NCI-H2196 (cell line): Measurements from ENCODE around the gene LDB2.

Experiments
- DNase-seq: peaks from one replicate; lab custom pipeline; 2025; ENCODE audit not compliant: unreplicated experiment; lab: John Stamatoyannopoulos, UW

LDB2 gene

DNA sequence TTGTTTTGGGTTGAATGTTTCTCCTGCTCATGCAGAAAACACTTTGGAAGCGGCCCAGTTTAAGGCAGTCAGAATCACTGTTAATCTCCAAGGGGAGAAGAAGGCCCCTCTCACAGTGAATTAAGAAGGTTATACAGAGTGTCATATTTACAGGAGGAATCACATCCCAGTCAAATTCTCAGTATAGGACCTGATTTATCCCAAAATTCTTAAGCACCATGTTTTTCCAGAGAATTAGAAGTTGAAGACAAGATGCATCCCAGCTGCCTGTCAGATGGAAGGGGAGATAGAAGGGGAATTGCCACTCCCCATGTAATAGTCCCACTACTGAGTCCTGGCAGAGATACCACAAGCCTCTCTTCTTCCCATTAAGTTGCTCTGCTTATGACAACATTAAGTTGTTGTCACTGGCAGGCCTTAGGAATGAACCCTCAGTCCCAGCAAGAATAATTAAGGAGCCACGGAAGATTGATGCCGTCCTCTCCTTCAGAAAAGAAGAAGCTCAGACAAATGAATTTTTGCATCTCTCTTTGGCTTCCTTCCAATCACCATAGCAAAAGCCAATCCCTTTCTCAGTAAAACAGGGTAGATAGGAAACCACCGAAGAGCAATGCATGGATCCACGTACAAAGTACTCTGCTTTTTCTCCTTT, 138.4 kb downstream of the LDB2 start:
- no peak for DNase-seq

DNA sequence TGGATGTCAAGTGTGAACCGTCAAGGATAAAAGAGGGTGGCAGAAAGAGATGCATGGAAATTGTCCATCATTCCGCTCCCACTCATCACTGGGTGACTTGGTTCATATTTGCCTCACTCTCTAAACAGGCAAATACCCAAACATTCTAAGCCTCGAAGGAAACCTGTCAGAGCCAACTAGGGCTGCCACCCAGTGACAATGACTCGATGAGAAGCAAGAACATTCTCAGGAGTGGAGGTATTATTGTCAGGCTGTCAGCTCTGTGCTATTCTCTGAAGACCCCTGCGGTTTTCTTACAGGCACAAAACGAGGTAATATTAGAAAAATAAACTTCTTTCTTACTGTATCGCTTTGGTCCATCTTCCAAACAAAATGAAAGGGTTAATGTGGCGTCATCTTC, 139.6 kb downstream of the LDB2 start:
- no peak for DNase-seq

DNA sequence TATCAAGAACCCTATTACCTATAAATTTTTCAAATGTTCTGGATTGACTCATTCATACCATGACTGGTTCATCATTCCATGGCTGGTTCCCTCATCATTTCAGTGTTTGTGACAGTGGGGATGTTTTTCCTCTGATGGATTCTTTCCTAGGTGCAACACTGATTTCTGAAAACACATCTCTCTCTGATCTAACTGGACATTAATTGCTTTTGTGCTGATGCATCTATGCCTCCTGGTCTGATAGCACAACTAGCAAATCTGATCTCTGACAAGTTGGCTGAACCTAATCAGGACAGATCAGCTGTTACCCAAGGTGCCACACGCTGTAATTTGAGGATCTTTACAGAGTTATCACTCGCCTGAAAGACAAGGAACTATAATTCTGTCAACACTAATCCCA, 140.2 kb downstream of the LDB2 start:
- DNase-seq, result no peak

DNA sequence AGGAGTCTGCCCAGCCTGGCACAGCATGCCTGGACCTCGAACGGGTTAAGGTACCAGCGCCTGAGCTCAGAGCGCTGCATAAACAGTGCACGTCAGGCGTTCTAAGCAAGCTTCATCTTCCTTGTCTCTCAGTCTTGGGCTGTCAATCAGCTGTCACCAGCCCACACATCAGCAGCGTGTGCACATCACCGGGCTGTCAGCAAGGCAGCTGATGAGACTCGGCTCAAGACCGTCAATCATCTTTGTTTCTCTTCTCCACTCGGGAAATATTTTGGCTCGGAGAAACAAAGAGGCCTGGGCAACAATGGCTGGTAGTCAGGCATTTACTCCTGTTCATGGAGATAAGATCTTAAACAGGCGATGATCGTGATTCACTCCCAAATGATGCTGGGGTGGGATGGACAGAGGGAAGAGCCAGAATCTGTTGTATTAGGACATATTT, 141.3 kb downstream of the LDB2 start:
- no peak for DNase-seq

GRCh38 chr4:16754104-16754503, 144.3 kb downstream of the LDB2 start:
- DNase-seq, result no peak

DNA sequence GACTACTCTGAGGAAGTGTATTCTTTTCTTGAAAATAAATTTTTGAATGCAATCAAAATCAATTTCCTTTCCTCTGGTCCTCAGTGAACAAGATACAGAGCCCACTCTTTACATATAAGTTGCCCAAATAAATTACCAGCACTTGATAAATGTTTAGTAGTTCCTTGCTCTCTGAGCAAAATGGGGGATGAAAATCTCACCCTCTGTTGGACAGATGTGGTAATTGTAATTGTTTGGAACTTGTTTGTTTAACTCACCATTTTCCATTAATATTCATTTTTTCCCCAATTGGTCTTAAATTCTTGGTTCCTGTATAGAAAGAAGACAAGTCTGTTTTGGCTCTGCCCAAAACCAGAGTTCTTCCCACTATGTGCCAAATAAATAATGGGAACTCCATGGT, 146.3 kb downstream of the LDB2 start:
- no peak for DNase-seq

- no peak for DNase-seq
These were observed 147.4 kb downstream of the LDB2 start for GRCh38 chr4:16750882-16751642.

DNA sequence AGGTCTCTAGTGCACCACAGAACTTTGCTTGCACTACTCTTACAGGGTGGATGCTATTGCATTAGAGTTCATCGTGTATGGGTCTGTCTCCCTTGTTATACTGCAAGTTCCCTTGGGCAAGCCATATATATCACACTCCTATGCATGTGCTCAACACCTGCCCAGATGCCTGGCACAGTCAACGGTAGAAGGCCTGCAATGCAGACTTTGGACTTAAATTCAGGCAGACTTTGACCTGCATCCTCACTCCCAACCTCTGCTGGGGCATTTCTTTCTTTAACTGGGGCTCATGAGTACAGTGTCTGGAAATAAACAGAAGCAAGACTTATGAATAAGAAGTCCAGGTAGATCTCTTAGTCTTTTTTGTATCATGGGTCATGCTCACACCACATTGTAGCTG, 148.2 kb downstream of the LDB2 start:
- no peak for DNase-seq

DNA sequence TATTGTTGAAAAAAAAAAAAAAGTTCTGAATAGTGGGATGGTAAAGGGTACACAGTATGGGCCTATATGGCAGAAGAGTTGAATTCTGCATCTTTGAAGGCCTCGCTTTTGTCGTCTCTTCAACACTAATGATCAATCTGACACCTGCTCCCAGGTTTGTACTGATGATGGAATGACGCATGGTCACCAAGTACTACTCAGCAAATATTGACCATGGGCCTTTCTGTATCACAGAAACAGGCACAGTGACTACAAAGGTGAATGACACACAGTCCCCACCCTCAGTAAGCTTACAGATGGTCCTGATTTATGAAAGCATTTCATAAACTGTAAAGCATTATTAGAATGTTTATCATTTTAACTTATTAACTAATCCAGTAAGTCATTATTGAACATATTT, 152.6 kb downstream of the LDB2 start:
- DNase-seq, result no peak

GRCh38 chr4:16745009-16745635, 153.3 kb downstream of the LDB2 start:
- no peak for DNase-seq

- DNase-seq, result no peak
These were observed 157.2 kb downstream of the LDB2 start for GRCh38 chr4:16741287-16741686.

GRCh38 chr4:16739997-16740624, 158.3 kb downstream of the LDB2 start:
- DNase-seq, result no peak

DNA sequence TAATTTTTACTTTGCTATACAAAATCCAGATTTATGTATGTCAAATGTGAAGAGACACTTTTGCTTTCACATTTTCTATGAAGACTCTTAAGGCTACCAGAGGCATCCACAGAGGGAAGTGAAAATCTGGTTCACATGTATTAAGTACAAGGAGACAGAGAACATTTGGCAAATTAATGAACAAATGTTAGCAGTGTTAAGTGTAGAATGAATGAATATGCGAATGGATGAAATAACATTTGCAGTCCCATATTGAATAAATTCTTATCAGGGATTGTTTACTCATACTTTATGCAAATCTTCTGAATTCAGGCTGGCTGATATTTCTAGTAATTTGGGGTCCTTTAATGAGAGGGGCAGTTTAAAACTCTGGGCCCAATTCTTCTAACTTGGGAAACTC, 159.9 kb downstream of the LDB2 start:
- DNase-seq, result no peak

DNA sequence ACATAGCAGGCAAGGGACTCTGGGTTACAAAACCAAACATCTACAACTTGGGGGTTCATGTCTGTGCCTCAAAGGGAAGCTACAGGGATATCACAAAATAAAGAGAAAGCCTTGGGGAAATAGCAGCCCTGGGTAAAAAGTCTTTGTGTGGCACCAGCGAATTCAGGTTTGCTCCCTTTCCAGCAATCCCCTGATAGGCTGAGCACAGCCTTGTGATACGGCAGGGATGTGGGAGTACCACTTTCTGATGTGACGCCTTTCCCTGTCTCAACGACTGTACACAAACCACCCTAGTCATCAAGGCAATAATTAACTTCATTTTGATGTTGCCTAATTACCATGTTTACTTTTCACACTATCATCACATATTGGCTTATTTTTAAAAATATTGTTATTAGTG, 164.9 kb downstream of the LDB2 start:
- no peak for DNase-seq

DNA sequence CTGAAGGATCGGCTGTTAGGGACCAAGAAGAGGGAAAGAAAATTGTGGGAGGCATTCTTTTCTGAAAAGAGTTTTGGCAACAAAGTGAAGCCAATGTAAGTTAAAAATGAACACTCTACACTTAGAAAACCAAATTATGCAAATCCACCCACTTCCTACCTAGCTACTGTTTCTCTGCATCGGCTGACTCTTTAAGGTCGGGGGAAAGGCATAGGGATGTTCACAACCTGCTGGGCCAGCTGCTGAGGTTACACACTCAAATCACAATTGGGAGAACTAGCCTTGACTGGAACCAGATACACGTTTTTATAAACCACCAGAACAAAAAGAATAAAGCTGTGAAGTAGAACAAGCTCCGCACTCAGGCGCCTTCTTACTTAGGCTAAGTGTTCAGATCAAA, 165.7 kb downstream of the LDB2 start:
- no peak for DNase-seq

DNA sequence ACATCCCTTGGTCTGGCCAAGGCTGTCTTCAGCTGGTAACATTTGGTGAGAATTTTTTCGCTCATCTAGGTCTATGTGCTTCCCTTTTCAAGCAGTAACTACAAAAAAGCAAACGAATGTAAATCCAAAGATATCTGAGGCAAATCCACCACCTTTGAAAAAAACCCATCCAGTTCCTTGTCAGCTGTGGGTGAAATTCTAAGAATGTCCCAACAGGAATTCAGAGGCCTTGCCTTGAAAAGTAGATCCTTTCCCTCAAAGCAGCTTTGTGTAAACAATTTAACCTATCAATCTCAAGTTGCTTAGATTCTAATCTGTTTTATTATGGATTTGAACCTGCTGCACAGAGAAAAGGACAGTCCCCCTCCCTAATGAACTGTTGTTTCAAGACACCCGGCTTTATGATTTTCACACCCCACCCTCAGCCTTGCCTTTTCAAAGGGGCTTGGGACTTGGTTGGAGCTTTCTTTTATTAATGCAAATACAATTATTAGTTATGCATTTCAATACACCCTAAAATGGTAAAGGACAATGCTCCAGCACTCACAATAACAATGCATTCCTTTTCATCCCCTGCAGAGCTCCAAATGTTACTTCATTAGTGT, 166.6 kb downstream of the LDB2 start:
- DNase-seq, result no peak

- DNase-seq, result no peak
These were observed 167.8 kb downstream of the LDB2 start for GRCh38 chr4:16730522-16731205.

DNA sequence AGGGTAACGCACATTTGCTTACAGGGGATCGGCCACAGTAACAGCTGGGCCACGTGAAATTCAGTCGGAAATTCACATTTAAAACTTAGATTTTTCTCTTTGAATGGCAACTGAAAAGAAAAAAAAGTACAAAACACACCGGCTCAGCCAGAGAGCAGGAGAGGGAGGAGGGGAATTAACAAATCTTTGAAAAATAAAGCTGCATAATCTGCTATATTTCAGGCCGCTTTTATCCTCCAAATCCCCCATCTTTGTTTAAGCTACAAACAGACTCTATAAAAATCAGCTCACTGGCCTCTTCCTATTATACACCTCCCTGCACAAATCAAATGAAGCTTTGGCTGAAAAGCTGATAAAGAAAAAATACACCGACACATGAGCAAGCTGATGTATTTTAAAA, 169.1 kb downstream of the LDB2 start:
- no peak for DNase-seq

GRCh38 chr4:16728849-16729248, 169.6 kb downstream of the LDB2 start:
- DNase-seq, result no peak

- DNase-seq, result no peak
These were observed 170.3 kb downstream of the LDB2 start for GRCh38 chr4:16728111-16728510.

- DNase-seq, result no peak
These were observed 171.2 kb downstream of the LDB2 start for GRCh38 chr4:16727218-16727617.
